ACHN (cell line): ENCODE data around the gene RLN3.

ENCODE experiments used
- DNase-seq: peaks from one replicate; pipeline ENCODE4 v3.0.0-alpha.2; 2015
- in situ Hi-C: cut with HindIII; loops from 2 replicates; pipeline ENCODE4 v1.10.0; 2017; ENCODE audit warnings: low sequenced_read_pairs, low pct_ligation_motif_present, low pct_unique_long_range_greater_than_20kb

RLN3 gene

DNA sequence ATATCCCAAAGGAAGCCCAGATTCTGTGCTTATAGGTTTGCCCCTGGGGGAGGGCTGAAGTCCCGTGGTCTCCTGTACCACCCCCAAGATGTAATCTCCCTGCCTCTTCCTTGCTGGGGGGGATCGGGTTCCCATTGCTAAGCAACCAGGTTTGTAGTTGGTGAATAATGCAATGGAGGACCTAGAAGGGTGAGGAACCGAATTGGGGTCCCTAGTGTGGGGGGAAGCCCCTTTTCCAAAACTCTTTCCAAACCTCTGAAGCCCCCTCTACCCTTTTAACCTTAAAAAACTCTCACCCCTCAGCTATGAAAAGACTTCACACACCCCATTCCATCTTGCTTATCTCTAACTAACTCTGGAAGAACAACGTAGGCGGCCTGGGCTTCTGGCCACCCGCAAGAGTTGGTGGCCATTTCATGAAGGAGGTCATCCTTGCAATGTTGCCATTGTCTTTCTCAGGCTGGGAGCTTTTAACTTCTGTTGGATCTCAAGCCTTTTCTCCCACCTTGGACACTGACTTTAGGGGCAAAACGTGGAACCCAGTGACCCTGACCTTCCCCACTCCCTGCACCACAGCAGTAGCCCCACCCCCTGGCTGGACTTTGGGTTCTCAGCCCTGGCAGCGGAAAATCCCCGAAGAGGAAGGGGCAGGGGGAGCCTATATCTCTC is 33.3 kb downstream of the RLN3 start:
- no peak for DNase-seq
- in situ Hi-C loops = no loop called here

DNA sequence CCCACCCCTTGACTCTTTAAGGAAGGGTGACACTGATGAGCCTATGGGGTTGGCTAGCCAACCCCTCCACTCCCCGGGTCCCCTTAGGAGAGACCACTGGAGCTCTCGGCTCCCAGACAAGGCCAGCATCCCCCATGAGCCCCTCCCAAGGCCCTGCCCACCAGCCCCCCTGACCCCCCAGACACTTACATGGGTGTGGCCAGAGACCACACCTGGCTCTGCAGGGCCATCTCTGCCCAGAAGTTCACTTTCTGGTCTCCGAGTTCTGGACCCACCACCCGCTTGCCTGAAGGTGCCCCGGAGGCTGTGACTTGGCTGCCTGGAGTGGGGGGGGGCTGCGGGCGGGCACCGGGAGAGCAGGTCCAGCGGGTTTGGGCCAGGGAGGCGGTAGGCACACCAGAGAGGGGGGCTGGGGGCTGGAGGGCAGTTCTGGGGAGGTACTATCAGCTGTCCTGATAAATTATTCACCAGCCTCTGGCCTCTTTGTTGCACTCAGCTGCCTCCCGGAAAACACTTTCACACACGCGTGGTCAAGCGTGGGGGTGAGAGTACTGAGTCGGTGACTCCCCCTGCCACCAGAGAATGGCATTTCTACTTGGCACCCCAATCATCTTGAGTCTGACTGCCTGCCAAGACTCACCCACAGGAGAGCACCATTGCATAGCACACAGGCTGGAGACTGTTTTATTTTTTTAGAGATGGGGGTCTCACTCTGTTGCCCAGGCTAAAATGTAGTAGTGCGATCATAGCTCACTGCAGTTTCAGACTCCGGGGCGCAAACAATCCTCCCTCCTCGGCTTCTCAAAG is 34.0 kb downstream of the RLN3 start, which contains the start of gene PALM3:
Gene PALM3 (minus strand): TSS at position 326 of the 807 bp plus-strand sequence. CDS start 96 bp downstream, at position 230.
- in situ Hi-C loops = no loop called here
- peak; percentile 68 for DNase-seq

DNA sequence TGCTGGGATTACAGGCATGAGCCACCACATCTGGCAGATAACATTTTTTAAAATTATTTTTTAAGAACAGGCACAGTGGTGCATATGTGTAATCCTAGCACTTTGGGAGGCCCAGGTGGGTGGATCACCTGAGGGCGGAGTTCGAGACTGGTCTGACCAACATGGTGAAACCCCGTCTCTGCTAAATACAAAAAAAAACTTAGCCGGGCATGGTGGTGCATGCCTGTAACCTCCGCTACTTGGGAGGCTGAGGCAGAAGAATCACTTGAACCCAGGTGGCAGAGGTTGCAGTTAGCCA is 34.6 kb downstream of the RLN3 start:
- in situ Hi-C loops = no loop called here
- no peak for DNase-seq

DNA sequence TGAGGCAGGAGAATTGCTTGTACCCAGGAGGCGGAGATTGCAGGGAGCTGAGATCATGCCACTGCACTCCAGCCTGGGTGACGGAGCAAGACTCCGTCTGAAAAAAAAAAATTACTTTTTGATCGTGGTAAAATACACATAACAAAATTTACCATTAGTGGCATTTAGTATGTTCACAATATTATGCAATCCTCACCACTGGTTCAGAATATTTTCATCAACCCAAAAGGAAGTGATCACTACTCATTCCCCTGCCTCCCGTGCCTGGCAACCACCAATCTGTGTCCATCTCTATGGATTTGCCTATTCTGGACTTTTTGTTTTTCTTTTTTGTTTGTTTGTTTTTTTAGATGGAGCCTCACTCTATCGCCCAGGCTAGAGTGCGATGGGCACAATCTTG is 35.2 kb downstream of the RLN3 start:
- in situ Hi-C loops = no loop called here
- no peak for DNase-seq

DNA sequence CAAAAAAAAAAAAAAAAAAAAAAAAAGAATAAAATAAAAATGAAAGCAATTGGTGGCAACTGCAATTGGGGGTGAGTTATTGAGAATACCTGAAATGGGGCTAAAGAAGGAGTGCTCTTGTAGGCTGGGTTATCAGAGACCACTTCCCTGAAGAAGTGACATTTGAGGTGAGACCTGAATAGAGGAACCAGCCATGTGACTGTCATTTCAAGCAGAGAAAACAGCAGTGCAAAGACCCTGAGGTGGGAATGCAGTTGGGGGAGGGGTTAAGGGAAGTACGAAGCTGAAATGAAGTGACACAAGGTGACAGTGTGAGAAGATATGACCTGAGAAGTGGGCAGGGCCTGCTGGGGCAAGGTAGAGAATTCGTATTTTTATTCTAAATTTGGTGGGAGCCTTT is 38.2 kb downstream of the RLN3 start:
- in situ Hi-C loops = no loop called here

DNA sequence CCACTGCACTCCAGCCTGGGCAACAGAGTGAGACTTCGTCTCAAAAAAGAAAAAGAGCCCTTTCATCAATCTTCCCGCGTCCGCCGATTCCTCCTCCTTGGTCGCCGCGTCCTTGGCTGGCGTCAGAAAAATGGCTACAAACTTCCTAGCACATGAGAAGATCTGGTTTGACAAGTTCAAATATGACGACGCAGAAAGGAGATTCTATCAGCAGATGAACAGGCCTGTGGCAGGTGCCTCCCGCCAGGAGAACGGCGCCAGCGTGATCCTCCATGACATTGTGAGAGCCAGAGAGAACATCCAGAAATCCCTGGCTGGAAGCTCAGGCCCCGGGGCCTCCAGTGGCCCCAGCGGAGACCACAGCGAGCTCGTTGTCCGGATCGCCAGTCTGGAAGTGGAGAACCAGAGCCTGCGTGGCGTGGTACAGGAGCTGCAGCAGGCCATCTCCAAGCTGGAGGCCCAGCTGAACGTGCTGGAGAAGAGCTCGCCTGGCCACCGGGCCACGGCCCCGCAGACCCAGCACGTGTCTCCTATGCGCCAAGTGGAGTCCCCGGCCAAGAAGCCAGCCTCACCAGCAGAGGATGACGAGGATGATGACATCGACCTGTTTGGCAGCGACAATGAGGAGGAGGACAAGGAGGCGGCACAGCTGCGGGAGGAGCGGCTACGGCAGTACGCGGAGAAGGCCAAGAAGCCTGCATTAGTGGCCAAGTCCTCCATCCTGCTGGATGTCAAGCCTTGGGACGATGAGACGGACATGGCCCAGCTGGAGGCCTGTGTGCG is 42.5 kb downstream of the RLN3 start:
- in situ Hi-C loops = no loop called here
- no peak for DNase-seq

More for the DNA sequence above, 38.2 kb downstream of the RLN3 start:
- no peak for DNase-seq

DNA sequence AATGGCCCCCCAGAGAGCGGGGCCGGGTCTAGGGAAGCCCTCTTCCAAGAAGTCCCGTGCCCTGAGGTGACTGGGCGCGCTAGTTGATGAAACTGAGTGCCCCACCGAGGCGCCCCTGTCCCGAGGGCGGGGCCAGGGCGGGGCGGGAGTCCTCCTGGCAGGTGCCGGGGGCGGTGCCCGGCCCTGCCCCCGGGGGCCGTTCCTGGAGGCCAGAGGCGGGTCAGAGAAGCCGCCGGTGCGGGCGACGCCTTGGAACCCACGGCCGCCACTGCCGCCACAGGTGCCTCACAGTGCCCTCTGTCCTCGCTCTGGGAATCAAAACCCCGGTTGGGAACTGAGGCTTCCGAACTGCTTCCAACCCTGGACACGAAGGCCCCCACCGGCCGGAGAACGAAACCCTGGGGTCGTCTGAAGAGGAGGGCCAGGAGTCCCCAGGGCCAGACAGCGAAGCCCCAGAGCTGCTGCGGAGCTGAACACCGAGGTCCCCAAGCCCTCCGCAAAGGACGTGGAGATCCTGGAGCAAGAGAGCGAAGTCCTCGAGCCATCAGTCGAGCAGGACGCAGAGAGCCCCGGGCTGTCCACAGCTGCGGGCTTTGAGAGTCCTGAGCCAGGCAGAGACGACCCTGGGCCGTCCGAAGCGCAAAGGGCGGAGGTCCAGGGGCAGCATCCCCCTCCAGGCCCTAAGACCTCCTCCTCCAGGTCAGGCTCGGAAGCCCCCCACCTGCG is 44.8 kb downstream of the RLN3 start, which contains the start of gene MISP3:
Gene MISP3 (plus strand): TSS at position 252 of the 726 bp plus-strand sequence. CDS start 524 bp downstream, outside the sequence.
- peak; percentile 42 for DNase-seq
- in situ Hi-C loops = no loop called here

DNA sequence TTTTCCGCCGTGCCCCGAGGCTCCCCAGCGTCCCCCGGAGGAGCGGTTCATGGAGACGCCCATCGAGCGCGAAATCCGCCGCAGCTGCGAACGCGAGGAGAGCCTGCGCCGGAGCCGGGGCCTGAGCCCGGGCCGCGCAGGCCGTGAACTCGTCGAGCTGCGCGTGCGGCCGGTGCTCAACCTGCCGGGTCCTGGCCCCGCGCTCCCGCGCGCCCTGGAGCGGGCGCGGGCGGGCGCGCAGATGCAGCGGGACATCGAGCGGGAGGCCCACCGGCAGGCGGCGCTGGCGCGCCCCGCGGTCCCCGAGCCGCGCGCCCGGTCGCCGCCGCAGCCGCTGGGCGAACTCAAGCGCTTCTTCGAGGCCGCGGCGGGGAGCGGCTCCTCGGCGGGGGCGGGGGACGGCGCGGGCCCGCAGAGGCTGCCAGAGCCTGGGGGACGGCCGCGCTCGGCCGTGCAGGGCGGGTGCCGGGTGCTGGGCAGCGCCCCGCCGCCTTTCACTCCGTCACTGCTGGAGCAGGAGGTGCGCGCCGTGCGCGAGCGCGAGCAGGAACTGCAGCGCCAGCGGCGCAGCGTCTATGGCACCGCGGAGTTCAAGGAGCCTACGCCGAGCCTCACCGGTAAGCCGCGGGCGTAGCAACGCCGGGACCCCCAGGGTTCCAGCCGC is 45.4 kb downstream of the RLN3 start:
- peak; percentile 71 for DNase-seq
- in situ Hi-C loops = no loop called here

DNA sequence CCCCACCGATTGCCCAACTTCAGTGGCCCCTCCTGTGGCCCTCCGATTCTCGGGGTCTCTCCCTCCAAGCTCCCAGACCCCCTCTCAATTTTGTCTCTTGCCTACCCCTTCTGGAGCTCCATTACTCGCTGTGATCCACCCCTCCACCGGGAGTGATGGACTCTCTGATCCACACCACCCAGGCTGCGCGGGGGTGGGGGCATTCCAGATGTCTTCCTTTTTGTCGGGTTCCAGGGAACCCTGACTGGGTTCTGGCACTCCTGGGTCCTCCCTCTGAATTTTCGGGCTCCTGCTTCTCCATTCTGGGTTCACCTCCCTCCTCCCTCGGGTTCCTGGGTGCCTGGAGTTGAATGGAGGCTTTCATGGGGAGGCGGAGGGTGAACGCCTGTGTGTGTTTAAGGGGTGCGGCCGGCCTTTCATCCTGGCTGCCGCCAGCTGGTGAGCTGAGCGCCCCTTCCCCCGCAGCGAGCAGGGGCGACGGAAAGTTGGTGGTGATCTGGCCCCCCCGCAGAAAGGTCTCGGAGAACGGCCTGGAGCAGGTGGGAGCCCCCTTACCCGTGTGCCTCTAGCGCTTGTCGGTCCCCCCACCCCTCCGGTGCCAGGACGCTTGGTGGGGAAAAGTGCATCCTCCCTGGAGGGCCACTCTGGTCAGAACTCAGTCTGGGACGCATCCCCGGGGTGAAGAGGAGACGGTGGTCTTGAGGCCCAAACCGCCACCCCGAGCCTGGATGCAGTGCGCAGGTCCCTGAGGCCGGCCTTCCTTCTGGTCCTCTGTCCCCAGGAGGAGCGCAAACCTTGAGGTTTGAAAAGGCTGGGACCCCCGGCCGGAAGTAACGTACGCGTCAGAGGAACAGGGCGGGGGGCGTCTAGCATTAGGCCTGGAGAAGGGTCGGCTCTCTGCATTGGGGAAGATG is 46.2 kb downstream of the RLN3 start:
- in situ Hi-C loops = no loop called here
- DNase-seq = peak; percentile 19

DNA sequence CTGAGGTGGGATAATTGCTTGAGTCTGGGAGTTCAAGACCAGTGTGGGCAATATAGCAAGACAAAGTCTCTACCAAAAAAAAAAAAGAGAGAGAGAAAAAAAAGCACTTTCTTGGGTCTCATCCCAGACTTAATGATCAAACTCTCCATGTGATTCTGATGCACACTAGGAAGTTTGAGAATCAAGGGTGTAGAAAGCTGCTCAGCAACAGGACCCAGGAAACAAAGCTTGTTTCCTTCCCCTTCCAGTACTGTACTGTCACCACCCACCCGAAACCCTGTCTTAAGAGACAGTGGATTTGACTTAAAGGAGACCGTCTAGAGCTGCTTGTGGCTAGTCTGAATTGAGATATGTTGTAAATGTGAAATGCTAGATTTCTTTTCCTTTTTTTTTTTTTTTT is 50.5 kb downstream of the RLN3 start:
- in situ Hi-C loops = no loop called here
- no peak for DNase-seq
